ENCODE data around the gene EFCAB11.

EFCAB11 gene

GRCh38 chr14:89787525-89787924 is 167.0 kb downstream of the EFCAB11 start:
- Histone ChIP-seq H3K36me3 (ENCODE audit: control insufficient read depth in 4 of 4, insufficient read depth in 4 of 4, low read length in 3 of 4) (no peaks in the 10 kb centered on the region), H3K27me3 (replicated peaks in 2 of 5; ENCODE audit: control insufficient read depth in 4 of 5, insufficient read depth in 5 of 5, low read length in 4 of 5) (no peaks in the 10 kb centered on the region), H3K4me1 (ENCODE audit: control extremely low read depth in 1 of 4, control insufficient read depth in 4 of 4, insufficient read depth in 4 of 4, low read length in 3 of 4) (no peaks in the 10 kb centered on the region), H3K27ac (ENCODE audit: insufficient read depth in 1 of 2, low read depth in 1 of 2, low read length in 2 of 2, poor library complexity in 1 of 2, severe bottlenecking in 2 of 2) (no peak overlapping the region), H3K9me3 (ENCODE audit: control extremely low read depth in 1 of 5, control insufficient read depth in 4 of 5, insufficient read depth in 2 of 5, low read depth in 1 of 5, low read length in 4 of 5) (no peaks in the 10 kb centered on the region), H3K4me3 (ENCODE audit: control insufficient read depth in 1 of 7, extremely low read depth in 1 of 7, insufficient read depth in 4 of 7, low read depth in 2 of 7, low read length in 6 of 7) (no peak overlapping the region)
- 84% methylated on average over 4 of the region's 4 CpGs for WGBS (ENCODE audit: insufficient coverage)
- CTCF ChIA-PET, result no interaction called here
- POLR2A ChIA-PET, result no interaction called here
- DNase-seq, result no peak

- H3K27me3 ChIP-seq (replicated peaks in 2 of 5; ENCODE audit: control insufficient read depth in 4 of 5, insufficient read depth in 5 of 5, low read length in 4 of 5), result no peaks in the 10 kb centered on the region
- H3K9me3 ChIP-seq (ENCODE audit: control extremely low read depth in 1 of 5, control insufficient read depth in 4 of 5, insufficient read depth in 2 of 5, low read depth in 1 of 5, low read length in 4 of 5), result no peaks in the 10 kb centered on the region
- ChIA-PET CTCF (no interaction called here), POLR2A (no interaction called here)
- WGBS (ENCODE audit: insufficient coverage), result no CpG with 5 or more reads among the region's 4 CpGs
- DNase-seq, result no peak
- H3K4me3 ChIP-seq (ENCODE audit: control insufficient read depth in 1 of 7, extremely low read depth in 1 of 7, insufficient read depth in 4 of 7, low read depth in 2 of 7, low read length in 6 of 7), result no peak overlapping the region
- no peak overlapping the region for H3K27ac ChIP-seq (ENCODE audit: insufficient read depth in 1 of 2, low read depth in 1 of 2, low read length in 2 of 2, poor library complexity in 1 of 2, severe bottlenecking in 2 of 2)
- H3K36me3 ChIP-seq (ENCODE audit: control insufficient read depth in 4 of 4, insufficient read depth in 4 of 4, low read length in 3 of 4), result no peaks in the 10 kb centered on the region
- H3K4me1 ChIP-seq (ENCODE audit: control extremely low read depth in 1 of 4, control insufficient read depth in 4 of 4, insufficient read depth in 4 of 4, low read length in 3 of 4), result peaks cover 0 to 2% (median under 1%) of the 10 kb centered on the region in 4 experiments
Observed at GRCh38 chr14:89781046-89781445, 173.5 kb downstream of the EFCAB11 start.

GRCh38 chr14:89779707-89780106 is 174.8 kb downstream of the EFCAB11 start:
- no peak for DNase-seq
- ChIA-PET CTCF (no interaction called here), POLR2A (no interaction called here)
- Histone ChIP-seq H3K4me3 (ENCODE audit: control insufficient read depth in 1 of 7, extremely low read depth in 1 of 7, insufficient read depth in 4 of 7, low read depth in 2 of 7, low read length in 6 of 7) (no peak overlapping the region), H3K36me3 (ENCODE audit: control insufficient read depth in 4 of 4, insufficient read depth in 4 of 4, low read length in 3 of 4) (no peaks in the 10 kb centered on the region), H3K27ac (ENCODE audit: insufficient read depth in 1 of 2, low read depth in 1 of 2, low read length in 2 of 2, poor library complexity in 1 of 2, severe bottlenecking in 2 of 2) (no peak overlapping the region), H3K27me3 (replicated peaks in 2 of 5; ENCODE audit: control insufficient read depth in 4 of 5, insufficient read depth in 5 of 5, low read length in 4 of 5) (no peaks in the 10 kb centered on the region), H3K9me3 (ENCODE audit: control extremely low read depth in 1 of 5, control insufficient read depth in 4 of 5, insufficient read depth in 2 of 5, low read depth in 1 of 5, low read length in 4 of 5) (no peaks in the 10 kb centered on the region), H3K4me1 (ENCODE audit: control extremely low read depth in 1 of 4, control insufficient read depth in 4 of 4, insufficient read depth in 4 of 4, low read length in 3 of 4) (peaks cover 0 to 4% (median 3%) of the 10 kb centered on the region in 4 experiments)
- 92% methylated on average over 3 of the region's 8 CpGs for WGBS (ENCODE audit: insufficient coverage)

GRCh38 chr14:89775946-89776345 is 178.6 kb downstream of the EFCAB11 start:
- peaks cover 10 to 27% (median 21%) of the 10 kb centered on the region in 4 experiments for H3K4me1 ChIP-seq (ENCODE audit: control extremely low read depth in 1 of 4, control insufficient read depth in 4 of 4, insufficient read depth in 4 of 4, low read length in 3 of 4)
- H3K27ac ChIP-seq (ENCODE audit: insufficient read depth in 1 of 2, low read depth in 1 of 2, low read length in 2 of 2, poor library complexity in 1 of 2, severe bottlenecking in 2 of 2), result no peak overlapping the region
- no peaks in the 10 kb centered on the region for H3K27me3 ChIP-seq (replicated peaks in 2 of 5; ENCODE audit: control insufficient read depth in 4 of 5, insufficient read depth in 5 of 5, low read length in 4 of 5)
- POLR2A ChIA-PET, result no interaction called here
- peak in 2 of 3 donors; percentile 9 to 29 for DNase-seq
- no CpG with 5 or more reads among the region's 3 CpGs for WGBS (ENCODE audit: insufficient coverage)
- CTCF ChIA-PET, result interaction anchor here (0.6 to 1.7 kb wide), 5 partner anchors 10 to 133 kb away, joined by 3 to 5 read pairs (median 3); no protein-coding TSS in a partner anchor
- H3K4me3 ChIP-seq (ENCODE audit: control insufficient read depth in 1 of 7, extremely low read depth in 1 of 7, insufficient read depth in 4 of 7, low read depth in 2 of 7, low read length in 6 of 7), result no peak overlapping the region
- H3K9me3 ChIP-seq (ENCODE audit: control extremely low read depth in 1 of 5, control insufficient read depth in 4 of 5, insufficient read depth in 2 of 5, low read depth in 1 of 5, low read length in 4 of 5), result no peaks in the 10 kb centered on the region
- no peaks in the 10 kb centered on the region for H3K36me3 ChIP-seq (ENCODE audit: control insufficient read depth in 4 of 4, insufficient read depth in 4 of 4, low read length in 3 of 4)

GRCh38 chr14:89775151-89775550 is 179.4 kb downstream of the EFCAB11 start:
- H3K27me3 ChIP-seq (replicated peaks in 2 of 5; ENCODE audit: control insufficient read depth in 4 of 5, insufficient read depth in 5 of 5, low read length in 4 of 5), result no peaks in the 10 kb centered on the region
- ChIA-PET CTCF (interaction anchor here (1.5 to 2.1 kb wide), 3 partner anchors 11 to 47 kb away, joined by 3 to 5 read pairs (median 5); no protein-coding TSS in a partner anchor), POLR2A (interaction anchor here (0.6 kb wide), 1 partner anchor 308 kb away, joined by 3 read pairs; no protein-coding TSS in a partner anchor)
- no peaks in the 10 kb centered on the region for H3K9me3 ChIP-seq (ENCODE audit: control extremely low read depth in 1 of 5, control insufficient read depth in 4 of 5, insufficient read depth in 2 of 5, low read depth in 1 of 5, low read length in 4 of 5)
- no peak overlapping the region for H3K4me3 ChIP-seq (ENCODE audit: control insufficient read depth in 1 of 7, extremely low read depth in 1 of 7, insufficient read depth in 4 of 7, low read depth in 2 of 7, low read length in 6 of 7)
- DNase-seq, result no peak
- 100% methylated on average over 3 of the region's 7 CpGs for WGBS (ENCODE audit: insufficient coverage)
- no peaks in the 10 kb centered on the region for H3K36me3 ChIP-seq (ENCODE audit: control insufficient read depth in 4 of 4, insufficient read depth in 4 of 4, low read length in 3 of 4)
- peaks cover 10 to 29% (median 21%) of the 10 kb centered on the region in 4 experiments for H3K4me1 ChIP-seq (ENCODE audit: control extremely low read depth in 1 of 4, control insufficient read depth in 4 of 4, insufficient read depth in 4 of 4, low read length in 3 of 4)
- no peak overlapping the region for H3K27ac ChIP-seq (ENCODE audit: insufficient read depth in 1 of 2, low read depth in 1 of 2, low read length in 2 of 2, poor library complexity in 1 of 2, severe bottlenecking in 2 of 2)

- H3K27me3 ChIP-seq (replicated peaks in 2 of 5; ENCODE audit: control insufficient read depth in 4 of 5, insufficient read depth in 5 of 5, low read length in 4 of 5), result no peaks in the 10 kb centered on the region
- peaks cover 10 to 29% (median 21%) of the 10 kb centered on the region in 4 experiments for H3K4me1 ChIP-seq (ENCODE audit: control extremely low read depth in 1 of 4, control insufficient read depth in 4 of 4, insufficient read depth in 4 of 4, low read length in 3 of 4)
- peak overlapping the region in 4 of 7 experiments; percentile 37 to 58 (median 49) for H3K4me3 ChIP-seq (ENCODE audit: control insufficient read depth in 1 of 7, extremely low read depth in 1 of 7, insufficient read depth in 4 of 7, low read depth in 2 of 7, low read length in 6 of 7)
- H3K9me3 ChIP-seq (ENCODE audit: control extremely low read depth in 1 of 5, control insufficient read depth in 4 of 5, insufficient read depth in 2 of 5, low read depth in 1 of 5, low read length in 4 of 5), result no peaks in the 10 kb centered on the region
- H3K36me3 ChIP-seq (ENCODE audit: control insufficient read depth in 4 of 4, insufficient read depth in 4 of 4, low read length in 3 of 4), result no peaks in the 10 kb centered on the region
- ChIA-PET CTCF (interaction anchor here (1.0 to 2.1 kb wide), 4 partner anchors 11 to 48 kb away, joined by 3 to 5 read pairs (median 3); no protein-coding TSS in a partner anchor), POLR2A (interaction anchor here (1.4 kb wide), 1 partner anchor 290 kb away, joined by 3 read pairs; no protein-coding TSS in a partner anchor)
- WGBS (ENCODE audit: insufficient coverage), result 7% methylated on average over 12 of the region's 12 CpGs
- no peak overlapping the region for H3K27ac ChIP-seq (ENCODE audit: insufficient read depth in 1 of 2, low read depth in 1 of 2, low read length in 2 of 2, poor library complexity in 1 of 2, severe bottlenecking in 2 of 2)
- DNase-seq, result peak; percentile 80 to 93 (median 89)
Observed at GRCh38 chr14:89773644-89774316, 180.8 kb downstream of the EFCAB11 start.

- 78% methylated on average over 5 of the region's 7 CpGs for WGBS (ENCODE audit: insufficient coverage)
- H3K27ac ChIP-seq (ENCODE audit: insufficient read depth in 1 of 2, low read depth in 1 of 2, low read length in 2 of 2, poor library complexity in 1 of 2, severe bottlenecking in 2 of 2), result no peak overlapping the region
- peak in 2 of 3 donors; percentile 23 to 45 for DNase-seq
- H3K4me1 ChIP-seq (ENCODE audit: control extremely low read depth in 1 of 4, control insufficient read depth in 4 of 4, insufficient read depth in 4 of 4, low read length in 3 of 4), result peaks cover 10 to 29% (median 21%) of the 10 kb centered on the region in 4 experiments
- peak overlapping the region in 3 of 7 experiments; percentile 41 to 58 (median 57) for H3K4me3 ChIP-seq (ENCODE audit: control insufficient read depth in 1 of 7, extremely low read depth in 1 of 7, insufficient read depth in 4 of 7, low read depth in 2 of 7, low read length in 6 of 7)
- H3K27me3 ChIP-seq (replicated peaks in 2 of 5; ENCODE audit: control insufficient read depth in 4 of 5, insufficient read depth in 5 of 5, low read length in 4 of 5), result no peaks in the 10 kb centered on the region
- no peaks in the 10 kb centered on the region for H3K36me3 ChIP-seq (ENCODE audit: control insufficient read depth in 4 of 4, insufficient read depth in 4 of 4, low read length in 3 of 4)
- H3K9me3 ChIP-seq (ENCODE audit: control extremely low read depth in 1 of 5, control insufficient read depth in 4 of 5, insufficient read depth in 2 of 5, low read depth in 1 of 5, low read length in 4 of 5), result no peaks in the 10 kb centered on the region
- ChIA-PET CTCF (interaction anchor here (1.0 to 2.1 kb wide), 5 partner anchors 10 to 104 kb away, joined by 3 to 5 read pairs (median 3); no protein-coding TSS in a partner anchor), POLR2A (interaction anchor here (1.4 kb wide), 1 partner anchor 289 kb away, joined by 3 read pairs; no protein-coding TSS in a partner anchor)
Observed at GRCh38 chr14:89773151-89773550, 181.4 kb downstream of the EFCAB11 start.

All from common myeloid progenitor, CD34-positive (primary cell).